NCI-H2171 treated with DMSO at 0.1 percent for 48 hours (cell line): Measurements from ENCODE around the gene ARPC5.

Experiments used
- DNase-seq: peaks from one replicate; lab custom pipeline; 2025; lab: John Stamatoyannopoulos, UW

Gene ARPC5

DNA sequence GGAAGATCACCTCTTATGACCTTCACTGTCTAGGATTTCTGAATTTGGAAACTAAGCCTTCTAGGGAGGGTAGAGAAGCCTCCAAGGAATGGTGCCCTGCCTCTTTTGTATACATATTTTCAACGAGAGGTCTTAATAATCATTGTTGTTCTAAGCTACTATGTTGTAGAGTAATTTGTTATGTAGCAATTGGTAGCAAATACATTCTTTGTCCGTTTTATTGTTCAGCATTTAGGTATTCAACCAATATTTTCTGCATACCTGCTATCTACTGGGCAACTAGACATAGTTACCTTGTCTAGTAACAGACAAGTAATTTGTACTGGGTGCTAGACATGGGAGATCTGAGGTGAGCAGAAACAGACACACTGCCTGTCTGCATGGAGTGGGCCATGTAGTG lies 24.6 kb downstream of the ARPC5 start:
- no peak for DNase-seq

GRCh38 chr1:183609759-183610452 lies 25.7 kb downstream of the ARPC5 start:
- no peak for DNase-seq

DNA sequence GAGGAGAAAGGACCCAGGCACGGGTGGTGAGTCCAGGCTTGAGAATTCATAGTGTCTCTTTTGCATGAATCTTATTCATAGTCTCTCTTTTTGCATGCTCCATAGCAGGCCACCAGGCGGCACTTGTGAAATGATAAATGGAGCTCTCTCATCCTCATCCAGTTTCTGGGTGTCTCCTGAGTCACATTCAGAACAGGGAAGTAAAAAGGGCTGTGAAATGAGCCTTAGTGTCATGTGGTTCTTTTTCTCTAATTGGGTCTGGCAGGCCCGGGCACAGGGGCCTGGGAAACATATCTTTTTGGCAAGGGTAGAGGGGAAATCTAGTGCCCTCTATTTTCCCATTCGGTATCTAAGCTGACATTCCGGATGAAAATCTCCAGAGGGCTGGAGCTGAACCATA lies 26.3 kb downstream of the ARPC5 start:
- DNase-seq, result no peak

DNA sequence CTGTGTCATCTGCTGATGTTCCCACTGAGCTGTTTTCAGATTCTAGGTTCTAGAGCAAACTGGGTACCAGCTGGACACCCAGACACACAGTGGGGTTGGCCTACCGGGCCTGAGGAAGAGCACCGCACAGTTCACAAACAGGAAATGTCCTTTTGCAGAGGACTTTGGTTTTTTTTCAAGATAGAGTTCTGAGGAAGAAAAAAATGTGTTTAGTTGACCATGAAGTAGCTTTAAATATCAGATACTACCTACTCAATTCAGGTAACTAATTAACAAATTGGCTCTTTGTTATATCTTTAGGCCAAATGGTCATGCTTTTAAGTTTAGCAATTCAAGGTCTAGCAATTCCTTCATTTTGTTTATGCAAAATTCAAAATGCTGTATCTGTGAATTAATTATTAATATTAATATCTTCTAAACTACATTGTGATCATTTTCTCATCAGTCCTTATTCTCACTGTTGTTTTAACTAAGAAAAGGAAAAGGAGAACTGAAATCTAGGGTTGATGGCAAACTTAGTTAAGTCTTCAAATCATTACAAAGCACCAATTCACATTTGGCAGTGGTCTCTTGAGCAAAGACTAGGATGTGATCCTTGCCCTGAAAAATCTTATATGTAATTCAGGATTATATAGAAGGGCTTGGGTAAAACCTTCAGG lies 28.1 kb downstream of the ARPC5 start:
- no peak for DNase-seq

DNA sequence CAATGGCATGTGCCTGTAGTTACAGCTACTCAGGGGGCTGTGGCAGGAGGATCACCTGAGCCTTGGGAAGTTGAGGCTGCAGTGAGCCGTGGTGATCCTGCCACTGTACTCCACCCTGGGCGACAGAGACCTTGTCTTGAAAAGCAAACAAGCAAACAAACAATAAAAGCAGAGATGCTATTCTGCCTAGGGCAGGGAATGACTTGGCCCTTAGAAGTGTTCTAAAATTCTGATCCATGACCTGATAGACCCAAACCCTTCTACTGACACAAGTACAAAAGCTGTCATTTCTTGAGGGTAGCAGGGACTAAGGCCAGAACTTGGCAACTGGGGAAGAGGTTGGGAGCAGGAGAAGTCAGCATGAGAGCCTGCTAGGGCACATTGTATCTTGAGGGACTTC lies 29.7 kb downstream of the ARPC5 start:
- no peak for DNase-seq

GRCh38 chr1:183604815-183605214 lies 30.8 kb downstream of the ARPC5 start:
- DNase-seq, result no peak

- DNase-seq, result no peak
Measured at GRCh38 chr1:183604038-183604808, 31.4 kb downstream of the ARPC5 start.

DNA sequence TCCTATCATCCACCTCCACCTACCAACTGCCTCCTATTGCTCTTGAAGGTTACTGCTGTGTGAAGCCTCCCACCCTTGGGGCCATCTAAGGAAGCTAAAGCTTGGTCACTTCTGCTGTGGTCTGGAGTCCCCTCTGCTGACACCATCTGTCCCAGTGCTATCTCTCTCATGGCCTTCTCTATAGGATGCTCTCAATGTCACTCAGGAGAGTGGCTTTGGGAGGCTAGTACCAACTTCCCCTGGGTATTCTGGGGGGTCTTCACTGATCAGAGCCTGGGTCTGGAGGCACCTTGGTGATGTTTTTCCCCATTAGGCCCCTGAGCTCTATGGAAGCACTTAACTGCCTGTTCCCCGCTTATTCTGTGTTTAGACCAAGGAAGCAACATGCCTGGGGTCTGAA lies 33.1 kb downstream of the ARPC5 start:
- no peak for DNase-seq

GRCh38 chr1:183600634-183601033 lies 34.9 kb downstream of the ARPC5 start:
- DNase-seq, result no peak

- no peak for DNase-seq
Measured at GRCh38 chr1:183600136-183600535, 35.4 kb downstream of the ARPC5 start.

GRCh38 chr1:183598386-183598785 lies 37.2 kb downstream of the ARPC5 start:
- peak; percentile 12 for DNase-seq

- DNase-seq, result no peak
Measured at GRCh38 chr1:183597656-183598347, 37.8 kb downstream of the ARPC5 start.

- DNase-seq, result no peak
Measured at GRCh38 chr1:183596500-183596899, 39.1 kb downstream of the ARPC5 start.

GRCh38 chr1:183595537-183595936 lies 40.0 kb downstream of the ARPC5 start:
- no peak for DNase-seq

- no peak for DNase-seq
Measured at GRCh38 chr1:183593356-183593755, 42.2 kb downstream of the ARPC5 start.

- no peak for DNase-seq
Measured at GRCh38 chr1:183592733-183593132, 42.9 kb downstream of the ARPC5 start.

DNA sequence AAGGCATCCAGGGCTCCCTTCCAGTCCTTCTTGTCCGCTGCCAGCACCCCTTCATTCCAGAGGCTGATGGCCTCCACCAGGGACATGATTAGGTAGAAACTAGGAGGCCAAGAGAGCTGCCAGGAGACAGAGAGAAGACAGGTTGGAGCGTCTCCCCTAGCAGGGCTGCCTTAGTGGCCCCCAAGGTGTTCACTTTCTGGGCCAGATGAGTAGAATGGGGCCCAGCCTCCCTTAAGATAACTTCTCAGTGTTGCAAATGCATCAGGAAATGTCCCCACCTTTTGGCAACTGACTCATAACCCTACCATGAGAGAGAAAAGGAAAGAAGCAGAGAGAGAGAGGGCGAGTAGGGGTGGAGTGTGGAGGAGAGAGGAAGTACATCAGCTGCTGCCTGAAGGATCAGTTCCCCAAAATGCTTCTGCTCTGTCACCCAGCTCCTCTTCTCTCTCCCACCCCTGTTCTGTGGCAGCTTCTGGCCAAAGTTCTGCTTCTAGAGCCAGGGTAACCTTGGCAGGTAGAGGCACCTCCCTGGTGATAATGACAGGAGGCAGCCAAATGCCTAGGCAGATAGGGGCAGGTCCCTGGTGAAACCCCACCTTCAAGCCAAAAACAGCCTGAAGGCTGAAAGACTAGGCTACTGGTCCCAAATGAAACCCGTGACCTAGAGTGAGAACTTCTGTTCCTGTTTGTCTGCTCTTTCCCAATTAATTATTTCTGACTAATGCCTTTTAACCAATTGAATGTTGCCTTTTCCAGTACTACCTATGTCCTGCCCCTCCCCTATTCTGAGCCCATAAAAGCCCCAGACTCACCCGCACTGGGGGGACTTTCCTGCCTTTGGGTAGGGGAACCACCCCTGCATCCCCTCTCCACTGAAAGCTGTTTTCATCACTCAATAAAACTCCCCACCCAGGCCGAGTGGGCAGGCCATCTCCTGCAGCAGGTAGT lies 45.1 kb downstream of the ARPC5 start, which contains the start of gene NCF2:
TSS of gene NCF2 (minus strand) at position 216 of the 948 bp plus-strand sequence. CDS start at position 86, 130 bp downstream.
- DNase-seq, result no peak

GRCh38 chr1:183589874-183590243 lies 45.7 kb downstream of the ARPC5 start:
- DNase-seq, result no peak

DNA sequence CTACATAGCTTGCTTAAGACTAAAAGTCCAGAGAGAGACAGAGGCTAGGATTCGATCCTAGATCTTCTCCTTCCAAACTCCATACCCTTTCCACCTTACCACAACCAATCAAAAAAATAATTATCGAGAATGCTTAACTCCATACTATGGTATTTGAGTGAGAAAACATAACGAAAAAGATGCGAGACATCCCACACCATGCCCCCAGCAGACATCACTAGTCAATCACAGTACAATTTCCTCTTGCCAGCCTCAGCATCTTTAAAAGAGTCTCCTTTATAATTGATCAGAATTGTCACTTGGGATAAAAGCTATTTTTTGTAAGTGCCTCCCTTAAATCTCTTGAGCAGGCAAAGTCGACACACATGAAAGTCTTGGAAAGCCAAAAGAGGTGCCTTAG lies 46.2 kb downstream of the ARPC5 start:
- no peak for DNase-seq

- DNase-seq, result no peak
Measured at GRCh38 chr1:183588827-183589226, 46.8 kb downstream of the ARPC5 start.

GRCh38 chr1:183586926-183587325 lies 48.7 kb downstream of the ARPC5 start:
- no peak for DNase-seq
